ENCODE results near the gene NMB.
"Not testable (repeated sequence)": the region's sequence is repeated elsewhere in the genome, so short reads cannot be mapped to it uniquely, and the experiment has no call there.

DNA sequence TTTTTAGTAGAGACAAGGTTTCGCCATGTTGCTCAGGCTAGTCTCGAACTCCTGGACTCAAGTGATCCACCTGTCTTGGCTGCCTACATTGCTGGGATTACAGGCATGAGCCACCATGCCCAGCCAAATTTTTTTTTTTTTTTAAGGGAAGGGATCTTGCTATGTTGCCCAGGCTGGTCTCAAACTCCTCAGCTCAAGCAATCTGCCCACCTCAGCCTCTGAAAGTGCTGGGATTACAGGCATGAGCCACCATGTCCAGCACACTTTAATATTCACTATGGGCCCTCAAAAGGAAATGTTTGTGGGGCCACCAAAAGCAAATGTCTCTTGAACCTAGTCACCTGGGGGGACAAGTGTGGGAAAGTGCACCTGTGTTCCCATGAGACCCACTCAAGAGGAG, 15.4 kb downstream of the NMB start:
- TF ChIP-seq POLR2A, POLR2AphosphoS5 (IDR thresholded peaks at IDR 0.05; ENCODE audit: low read depth, low read length): not testable (repeated sequence)
